Ishikawa (cell line): Measurements from ENCODE around the gene PALLD.
A peak's percentile ranks its signal among the peaks of the same experiment; 100 is the strongest.

ENCODE experiments used
- CEBPB ChIP-seq: IDR thresholded peaks from 2 replicates; pipeline ENCODE4 v1.6.1; 2012
- CREB1 ChIP-seq: IDR thresholded peaks from 2 replicates; pipeline ENCODE4 v1.6.1; 2012; ENCODE audit warnings: low read depth
- EGR1 ChIP-seq: IDR thresholded peaks from 2 replicates; pipeline ENCODE4 v1.6.1; 2012
- EP300 ChIP-seq: IDR thresholded peaks from 2 replicates; pipeline ENCODE4 v1.6.1; 2012; ENCODE audit warnings: borderline replicate concordance
- FOXM1 ChIP-seq: IDR thresholded peaks from 2 replicates; pipeline ENCODE4 v1.6.1; 2012; ENCODE audit warnings: low read depth, borderline replicate concordance
- NFIC ChIP-seq: IDR thresholded peaks from 2 replicates; pipeline ENCODE4 v1.6.1; 2012
- RAD21 ChIP-seq: IDR thresholded peaks from 2 replicates; pipeline ENCODE4 v1.6.1; 2012; ENCODE audit warnings: low read depth
- TAF1 ChIP-seq: IDR thresholded peaks from 2 replicates; pipeline ENCODE4 v1.6.1; 2012; ENCODE audit warnings: low read depth, mild to moderate bottlenecking
- TCF12 ChIP-seq: IDR thresholded peaks from 2 replicates; pipeline ENCODE4 v1.6.1; 2012; ENCODE audit warnings: low read depth
- TEAD4 ChIP-seq: IDR thresholded peaks from 2 replicates; pipeline ENCODE4 v1.6.1; 2012
- YY1 ChIP-seq: IDR thresholded peaks from 2 replicates; pipeline ENCODE4 v1.6.1; 2012; ENCODE audit warnings: low read depth
- ZBTB7A ChIP-seq: IDR thresholded peaks from 2 replicates; pipeline ENCODE4 v1.6.1; 2012; ENCODE audit warnings: low read depth
- TF ChIP-seq, protein P1 (sequence below): IDR thresholded peaks from 2 replicates; pipeline ENCODE4 v1.6.1; 2012; ENCODE audit warnings: low read depth, mild to moderate bottlenecking
- TF ChIP-seq, protein P2 (sequence below): IDR thresholded peaks from 2 replicates; pipeline ENCODE4 v1.6.1; 2012
- TF ChIP-seq, protein P3 (sequence below): IDR thresholded peaks from 2 replicates; pipeline ENCODE4 v1.6.1; 2012

The PALLD gene

DNA sequence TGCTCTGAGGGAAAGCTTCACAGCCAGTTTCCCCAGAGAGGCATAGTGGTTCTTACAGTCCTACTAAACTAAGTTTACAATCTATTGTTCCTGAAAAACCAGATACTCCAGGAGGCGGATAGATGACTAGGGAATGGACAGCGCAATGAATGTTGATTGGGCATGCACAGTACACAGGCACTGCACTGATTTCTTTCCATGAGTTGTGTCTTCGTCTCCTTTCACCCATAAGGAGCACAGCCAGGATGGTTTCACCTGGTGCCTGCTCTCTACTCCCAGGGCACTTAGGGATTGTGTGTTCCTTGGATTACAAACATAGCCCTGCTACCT, 144.9 kb downstream of the PALLD start:
- TF ChIP-seq NFIC = no peak
- TF ChIP-seq, protein P1, sequence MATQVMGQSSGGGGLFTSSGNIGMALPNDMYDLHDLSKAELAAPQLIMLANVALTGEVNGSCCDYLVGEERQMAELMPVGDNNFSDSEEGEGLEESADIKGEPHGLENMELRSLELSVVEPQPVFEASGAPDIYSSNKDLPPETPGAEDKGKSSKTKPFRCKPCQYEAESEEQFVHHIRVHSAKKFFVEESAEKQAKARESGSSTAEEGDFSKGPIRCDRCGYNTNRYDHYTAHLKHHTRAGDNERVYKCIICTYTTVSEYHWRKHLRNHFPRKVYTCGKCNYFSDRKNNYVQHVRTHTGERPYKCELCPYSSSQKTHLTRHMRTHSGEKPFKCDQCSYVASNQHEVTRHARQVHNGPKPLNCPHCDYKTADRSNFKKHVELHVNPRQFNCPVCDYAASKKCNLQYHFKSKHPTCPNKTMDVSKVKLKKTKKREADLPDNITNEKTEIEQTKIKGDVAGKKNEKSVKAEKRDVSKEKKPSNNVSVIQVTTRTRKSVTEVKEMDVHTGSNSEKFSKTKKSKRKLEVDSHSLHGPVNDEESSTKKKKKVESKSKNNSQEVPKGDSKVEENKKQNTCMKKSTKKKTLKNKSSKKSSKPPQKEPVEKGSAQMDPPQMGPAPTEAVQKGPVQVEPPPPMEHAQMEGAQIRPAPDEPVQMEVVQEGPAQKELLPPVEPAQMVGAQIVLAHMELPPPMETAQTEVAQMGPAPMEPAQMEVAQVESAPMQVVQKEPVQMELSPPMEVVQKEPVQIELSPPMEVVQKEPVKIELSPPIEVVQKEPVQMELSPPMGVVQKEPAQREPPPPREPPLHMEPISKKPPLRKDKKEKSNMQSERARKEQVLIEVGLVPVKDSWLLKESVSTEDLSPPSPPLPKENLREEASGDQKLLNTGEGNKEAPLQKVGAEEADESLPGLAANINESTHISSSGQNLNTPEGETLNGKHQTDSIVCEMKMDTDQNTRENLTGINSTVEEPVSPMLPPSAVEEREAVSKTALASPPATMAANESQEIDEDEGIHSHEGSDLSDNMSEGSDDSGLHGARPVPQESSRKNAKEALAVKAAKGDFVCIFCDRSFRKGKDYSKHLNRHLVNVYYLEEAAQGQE = peak; percentile 28; the same call in 1 of the 2 replicates
- no peak for TF ChIP-seq CEBPB

DNA sequence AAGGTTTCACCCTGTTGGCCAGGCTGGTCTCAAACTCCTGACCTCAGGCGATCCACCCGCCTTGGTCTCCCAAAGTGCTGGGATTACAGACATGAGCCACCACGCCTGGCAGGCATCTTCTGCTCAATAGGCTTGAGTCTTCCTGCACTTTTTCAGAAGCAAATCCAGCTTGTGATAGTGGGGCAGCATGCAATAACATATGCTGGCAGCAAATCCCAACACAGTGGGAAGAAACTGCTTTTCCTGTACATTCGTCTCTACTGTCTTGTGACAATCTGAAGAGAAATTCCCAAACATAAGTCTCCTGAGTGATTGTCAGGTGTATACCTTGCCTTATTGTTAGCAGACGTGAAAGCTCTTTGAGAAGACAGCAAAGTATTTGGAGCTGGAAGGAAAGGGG, 145.7 kb downstream of the PALLD start:
- TF ChIP-seq EGR1 (no peak), YY1 (no peak), TCF12 (no peak)

DNA sequence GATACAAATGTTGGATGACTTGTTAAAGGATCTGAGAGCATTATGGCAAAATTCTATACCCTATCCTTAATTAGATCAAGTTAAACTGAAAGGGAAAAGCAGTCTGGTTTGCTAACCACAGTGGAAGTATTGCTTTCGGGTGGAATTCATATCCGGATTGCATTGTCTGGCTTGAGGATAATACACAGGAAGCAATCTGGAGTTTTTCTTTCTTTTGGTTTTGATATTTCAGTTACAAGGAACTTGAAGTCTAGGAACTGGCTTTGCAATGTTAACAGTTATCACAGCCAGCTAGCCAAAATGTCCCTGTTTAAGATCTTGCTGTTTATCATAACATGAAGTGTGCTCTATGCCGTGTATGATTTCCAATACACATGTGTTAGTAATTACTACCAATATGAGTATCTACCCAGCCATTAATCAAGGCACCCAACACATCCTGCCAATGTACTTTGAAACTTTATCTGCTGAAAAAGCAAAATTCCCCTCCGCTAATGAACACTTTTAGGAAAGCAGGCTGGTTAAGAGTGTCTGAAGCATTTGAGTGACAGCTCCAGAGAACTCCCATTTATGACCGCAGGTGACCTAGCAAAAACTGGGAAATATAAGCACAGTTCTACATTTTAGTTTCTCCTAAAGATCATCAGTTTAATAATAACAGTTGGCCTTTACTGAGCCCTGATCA, 146.4 kb downstream of the PALLD start:
- TF ChIP-seq ZBTB7A (no peak), EGR1 (no peak), TEAD4 (no peak), EP300 (no peak), TAF1 (no peak), RAD21 (no peak)
- TF ChIP-seq, protein P2, sequence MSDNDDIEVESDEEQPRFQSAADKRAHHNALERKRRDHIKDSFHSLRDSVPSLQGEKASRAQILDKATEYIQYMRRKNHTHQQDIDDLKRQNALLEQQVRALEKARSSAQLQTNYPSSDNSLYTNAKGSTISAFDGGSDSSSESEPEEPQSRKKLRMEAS = no peak

DNA sequence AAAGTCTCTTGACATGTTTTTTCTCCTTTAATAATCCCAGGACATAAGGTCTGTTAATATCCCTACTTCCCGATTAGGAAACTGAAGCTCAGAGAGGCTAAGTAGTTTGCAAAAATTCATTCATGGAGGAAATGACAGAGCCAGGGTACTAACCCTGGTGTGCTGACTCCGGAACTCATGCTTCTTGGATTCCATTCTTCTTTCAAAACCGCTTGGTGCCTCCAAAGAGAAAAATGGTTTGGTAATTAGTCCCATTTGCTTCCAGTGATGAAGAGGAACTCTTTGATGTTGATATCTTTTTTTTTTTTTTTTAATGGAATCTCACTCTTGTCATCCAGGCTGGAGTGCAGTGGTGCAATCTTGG, 146.9 kb downstream of the PALLD start:
- TF ChIP-seq EGR1 (no peak), NFIC (no peak), CEBPB (no peak)
- TF ChIP-seq, protein P3, sequence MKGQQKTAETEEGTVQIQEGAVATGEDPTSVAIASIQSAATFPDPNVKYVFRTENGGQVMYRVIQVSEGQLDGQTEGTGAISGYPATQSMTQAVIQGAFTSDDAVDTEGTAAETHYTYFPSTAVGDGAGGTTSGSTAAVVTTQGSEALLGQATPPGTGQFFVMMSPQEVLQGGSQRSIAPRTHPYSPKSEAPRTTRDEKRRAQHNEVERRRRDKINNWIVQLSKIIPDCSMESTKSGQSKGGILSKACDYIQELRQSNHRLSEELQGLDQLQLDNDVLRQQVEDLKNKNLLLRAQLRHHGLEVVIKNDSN = no peak
- TF ChIP-seq, protein P1 = no peak
- TF ChIP-seq, protein P2 = no peak

DNA sequence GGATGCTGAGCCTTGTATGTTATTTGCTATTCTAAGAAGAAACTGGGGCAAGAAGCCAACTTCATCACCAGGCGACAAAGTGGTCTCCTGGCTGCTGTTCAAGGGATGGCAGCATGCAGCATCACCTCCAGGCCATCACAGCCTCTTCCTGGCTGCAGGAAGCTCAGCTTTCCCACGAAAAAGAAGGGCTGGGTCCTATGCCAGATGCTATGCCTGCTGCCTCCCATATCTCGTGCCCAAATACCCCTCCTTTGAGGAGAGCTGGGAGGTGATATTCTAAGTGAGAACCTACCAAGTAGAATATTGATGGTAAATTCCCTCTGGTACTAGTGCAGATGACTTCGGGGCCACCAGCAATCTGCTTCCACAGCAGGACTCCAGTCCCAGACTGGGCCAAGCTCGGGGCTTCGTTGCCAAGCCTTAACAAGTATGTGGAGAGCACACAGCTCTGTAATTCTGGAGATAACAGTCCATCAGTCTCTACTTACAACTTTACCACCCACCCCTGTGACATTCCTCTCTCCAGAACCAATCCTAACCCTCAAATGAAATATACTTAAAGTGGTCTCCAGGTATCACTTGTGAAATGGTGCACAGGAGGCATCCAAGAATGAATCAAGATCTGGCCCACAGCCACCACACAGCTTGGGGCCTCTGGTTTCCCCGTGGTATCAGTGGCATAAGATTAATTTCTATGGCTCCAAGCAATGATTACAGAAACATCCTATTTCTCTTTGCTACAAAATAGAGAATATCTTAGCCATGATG, 149.3 kb downstream of the PALLD start:
- TF ChIP-seq TAF1 (no peak), NFIC (peak; percentile 92), FOXM1 (0 out of 2 replicates have a peak, but pooled peaks have one; percentile 14), TCF12 (no peak), RAD21 (peak; percentile 13; the same call in 1 of the 2 replicates), YY1 (peak; percentile 32; the same call in 1 of the 2 replicates), EP300 (peak; percentile 76; the same call in 1 of the 2 replicates), CREB1 (no peak), ZBTB7A (0 out of 2 replicates have a peak, but pooled peaks have one; percentile 61), CEBPB (peak; percentile 62), TEAD4 (peak; percentile 55; the same call in 1 of the 2 replicates)
- TF ChIP-seq, protein P2 = peak; percentile 20; the same call in 1 of the 2 replicates
- TF ChIP-seq, protein P1 = no peak; the same call in 1 of the 2 replicates
- TF ChIP-seq, protein P3 = no peak
